K562 (cell line): ENCODE measurements around the gene HCST. TPM values are rescaled to one million over a fixed set of nuclear protein-coding genes. Genes with fewer than 3 reads are reported as not detected.

Experiments
- ATF7 ChIP-seq: fragments of 450-650 bp; IDR thresholded peaks from 2 replicates; pipeline ENCODE4 v1.7.1; 2014; ENCODE audit warnings: mild to moderate bottlenecking, moderate library complexity
- CREB3L1 ChIP-seq: fragments of 450-650 bp; IDR thresholded peaks from 2 replicates; pipeline ENCODE4 v1.6.1; 2014; ENCODE audit warnings: low read depth, mild to moderate bottlenecking, moderate library complexity, borderline replicate concordance
- DPF2 ChIP-seq: fragments of 450-650 bp; IDR thresholded peaks from 2 replicates; pipeline ENCODE4 v1.6.1; 2016
- FOSL1 ChIP-seq: fragments of 200-800 bp; sonication (Bioruptor generic); conservative IDR thresholded peaks from 2 replicates; pipeline ENCODE4 v1.6.1; 2016; ENCODE audit warnings: missing genetic modification characterization, missing compliant biosample characterization
- FOXJ3 ChIP-seq: sonication (generic); formaldehyde crosslinking; IDR thresholded peaks from 2 replicates; pipeline ENCODE4 v1.4.0; 2020; ENCODE audit warnings: mild to moderate bottlenecking, missing genetic modification reagents
- HBP1 ChIP-seq: fragments of 450-650 bp; formaldehyde crosslinking; IDR thresholded peaks from 2 replicates; pipeline ENCODE4 v1.4.0; 2022; ENCODE audit warnings: missing genetic modification characterization
- HMG20B ChIP-seq: fragments of 250-450 bp; sonication (Bioruptor Pico); IDR thresholded peaks from 2 replicates; pipeline ENCODE4 v1.5.0; 2021; ENCODE audit warnings: mild to moderate bottlenecking
- KDM1A ChIP-seq, 2 experiments: fragments of 450-650 bp; IDR thresholded peaks; 2 replicates each; pipeline ENCODE4 v1.6.1; 2016; ENCODE audit warnings: mild to moderate bottlenecking in 2 of 2
- PHB ChIP-seq: fragments of 250-450 bp; sonication (Bioruptor Pico); IDR thresholded peaks from 2 replicates; pipeline ENCODE4 v1.5.0; 2021
- RERE ChIP-seq: sonication (generic); formaldehyde crosslinking; IDR thresholded peaks from 2 replicates; pipeline ENCODE4 v1.8.0; 2023; ENCODE audit warnings: missing genetic modification reagents, mild to moderate bottlenecking, borderline replicate concordance
- RFX5 ChIP-seq: IDR thresholded peaks from 2 replicates; pipeline ENCODE4 v1.6.1; 2011; ENCODE audit warnings: low read depth, mild to moderate bottlenecking, improper control_type of control experiment, low read length
- SUPT5H ChIP-seq: fragments of 450-650 bp; IDR thresholded peaks from 2 replicates; pipeline ENCODE4 v1.6.1; 2016
- TAF7 ChIP-seq: fragments of 450-650 bp; IDR thresholded peaks from 2 replicates; pipeline ENCODE4 v1.6.1; 2016; ENCODE audit warnings: missing genetic modification characterization, missing compliant biosample characterization
- TFAP4 ChIP-seq: sonication (generic); formaldehyde crosslinking; IDR thresholded peaks from 2 replicates; pipeline ENCODE4 v1.8.0; 2022; ENCODE audit warnings: missing genetic modification reagents, mild to moderate bottlenecking, moderate library complexity, borderline replicate concordance
- THRB ChIP-seq: fragments of 450-650 bp; formaldehyde crosslinking; conservative IDR thresholded peaks from 2 replicates; pipeline ENCODE4 v1.4.0; 2022; ENCODE audit warnings: mild to moderate bottlenecking, missing genetic modification characterization
- ZEB2 ChIP-seq: fragments of 450-650 bp; IDR thresholded peaks from 2 replicates; pipeline ENCODE4 v1.6.1; 2016
- ZNF23 ChIP-seq: fragments of 250-450 bp; sonication (Bioruptor Pico); IDR thresholded peaks from 2 replicates; pipeline ENCODE4 v1.4.0; 2020; ENCODE audit warnings: mild to moderate bottlenecking
- ZNF41 ChIP-seq: fragments of 250-450 bp; sonication (Bioruptor Pico); conservative IDR thresholded peaks from 2 replicates; pipeline ENCODE4 v1.4.0; 2020; ENCODE audit warnings: mild to moderate bottlenecking
- ZNF57 ChIP-seq: fragments of 450-650 bp; formaldehyde crosslinking; IDR thresholded peaks from 2 replicates; pipeline ENCODE4 v1.4.0; 2020; ENCODE audit warnings: mild to moderate bottlenecking, moderate library complexity
- polyA plus RNA-seq, 8 experiments: library from polyadenylated mRNA; depleted of rRNA in 4 of 8; stranded (reverse) in 5 of 8; unstranded in 3 of 8; fragments of >200 nt; fragmentation: Nextera tagmentation in 2 of 8; fragmentation: Illumina TruSeq in 1 of 8; extraction: Ambion mirVana in 2 of 8; extraction: Trizol in 1 of 8; gene quantifications; 2 replicates each; pipeline versions ENCODE4 v1.2.1 to v1.2.3, GENCODE V29; 2011 to 2014; ENCODE audit warnings: inconsistent platforms in 1 of 8, missing spikeins in 1 of 8
- total RNA-seq, 7 experiments: library from RNA; depleted of rRNA in 6 of 7; stranded (reverse); fragments of >200 nt in 6 of 7; fragmentation: Illumina TruSeq in 2 of 7; extraction: Trizol in 2 of 7; gene quantifications; 2 replicates each; pipeline versions ENCODE4 v1.2.1 to v1.2.3, GENCODE V29; 2011 to 2021; ENCODE audit warnings: low replicate concordance in 1 of 7

HCST gene
- total and polyA plus RNA-seq, 9 of the 15 experiments (the other 6 are each of a cell fraction or from before 2014, with no cell fraction given) = 0.29 to 1.9 (median 0.95) TPM; not detected in 2

- TF ChIP-seq RERE = no peak
- no peak for TF ChIP-seq HBP1 (CRISPR knock-in tag)
- no peak for TF ChIP-seq HMG20B
- no peak for TF ChIP-seq THRB (CRISPR knock-in tag)
- no peak for TF ChIP-seq FOSL1 (tag)
- TF ChIP-seq TAF7 (tag) = no peak
- 0 out of 2 replicates have a peak, but pooled peaks have one; percentile 54 for TF ChIP-seq ATF7
- no peak for TF ChIP-seq CREB3L1
- TF ChIP-seq TFAP4 (CRISPR knock-in tag) = peak; percentile 97
- peak; percentile 89 to 92 for TF ChIP-seq KDM1A (IDR thresholded peaks at IDR 0.05)
- no peak for TF ChIP-seq RFX5
- no peak for TF ChIP-seq ZNF23 (CRISPR knock-in tag)
- TF ChIP-seq ZEB2 = no peak
- TF ChIP-seq FOXJ3 = no peak
- no peak for TF ChIP-seq ZNF57 (CRISPR knock-in tag)
- TF ChIP-seq PHB (CRISPR knock-in tag) = no peak
- TF ChIP-seq SUPT5H = no peak
- TF ChIP-seq ZNF41 (CRISPR knock-in tag) = no peak
- TF ChIP-seq DPF2 = peak; percentile 47; the same call in 1 of the 2 replicates
These were observed 6.8 kb downstream of the HCST start (continued) for GRCh38 chr19:35908973-35909683.
